Measurements from ENCODE around the gene GNGT2.

The GNGT2 gene

DNA sequence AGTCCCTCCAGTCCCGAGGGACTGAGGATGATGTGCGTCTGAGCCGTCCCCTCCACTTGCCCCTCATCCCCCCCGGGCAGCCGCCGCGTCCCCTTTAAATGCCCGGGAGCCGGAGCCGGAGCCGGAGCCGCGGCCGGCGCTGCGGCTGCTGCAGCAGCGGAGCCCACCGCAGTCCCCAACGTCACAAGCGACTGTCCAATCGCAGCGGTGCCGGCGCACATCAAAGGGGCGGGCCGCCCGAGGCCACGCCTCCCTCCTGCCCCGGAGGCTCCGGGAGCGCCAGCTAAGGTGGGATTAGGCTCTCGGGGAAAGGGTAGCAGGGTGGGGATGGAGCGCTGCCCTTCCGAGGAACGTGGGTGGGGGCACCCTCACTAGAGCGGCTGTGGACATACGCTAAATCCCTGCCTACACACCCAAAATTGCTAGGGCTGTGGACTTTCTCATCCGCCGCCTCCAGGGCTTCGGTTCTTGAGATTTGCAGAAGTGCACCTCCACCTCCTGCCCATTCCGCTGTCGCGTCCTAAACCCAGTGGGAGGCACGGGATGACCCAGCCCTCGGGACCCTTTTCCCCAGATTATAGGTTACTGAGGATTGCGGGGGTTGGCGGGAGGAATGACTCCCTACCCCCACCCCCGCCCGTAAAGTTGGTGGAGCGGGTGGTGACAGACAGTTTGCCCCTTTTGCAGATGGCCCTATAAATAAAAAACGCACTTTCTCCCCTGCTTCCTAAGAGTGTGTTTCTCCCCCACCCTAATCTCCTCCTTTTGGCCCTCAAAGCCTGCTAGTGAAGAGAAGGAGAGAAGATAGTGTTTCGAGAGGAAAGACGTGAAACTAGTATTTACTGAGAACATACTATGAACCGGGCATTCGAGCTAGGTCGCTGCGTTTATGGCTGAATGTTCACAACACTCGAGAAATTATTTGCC, 20.5 kb upstream of the GNGT2 start, which contains the start of gene PHOSPHO1 (continued):
- TF ChIP-seq, protein P1, sequence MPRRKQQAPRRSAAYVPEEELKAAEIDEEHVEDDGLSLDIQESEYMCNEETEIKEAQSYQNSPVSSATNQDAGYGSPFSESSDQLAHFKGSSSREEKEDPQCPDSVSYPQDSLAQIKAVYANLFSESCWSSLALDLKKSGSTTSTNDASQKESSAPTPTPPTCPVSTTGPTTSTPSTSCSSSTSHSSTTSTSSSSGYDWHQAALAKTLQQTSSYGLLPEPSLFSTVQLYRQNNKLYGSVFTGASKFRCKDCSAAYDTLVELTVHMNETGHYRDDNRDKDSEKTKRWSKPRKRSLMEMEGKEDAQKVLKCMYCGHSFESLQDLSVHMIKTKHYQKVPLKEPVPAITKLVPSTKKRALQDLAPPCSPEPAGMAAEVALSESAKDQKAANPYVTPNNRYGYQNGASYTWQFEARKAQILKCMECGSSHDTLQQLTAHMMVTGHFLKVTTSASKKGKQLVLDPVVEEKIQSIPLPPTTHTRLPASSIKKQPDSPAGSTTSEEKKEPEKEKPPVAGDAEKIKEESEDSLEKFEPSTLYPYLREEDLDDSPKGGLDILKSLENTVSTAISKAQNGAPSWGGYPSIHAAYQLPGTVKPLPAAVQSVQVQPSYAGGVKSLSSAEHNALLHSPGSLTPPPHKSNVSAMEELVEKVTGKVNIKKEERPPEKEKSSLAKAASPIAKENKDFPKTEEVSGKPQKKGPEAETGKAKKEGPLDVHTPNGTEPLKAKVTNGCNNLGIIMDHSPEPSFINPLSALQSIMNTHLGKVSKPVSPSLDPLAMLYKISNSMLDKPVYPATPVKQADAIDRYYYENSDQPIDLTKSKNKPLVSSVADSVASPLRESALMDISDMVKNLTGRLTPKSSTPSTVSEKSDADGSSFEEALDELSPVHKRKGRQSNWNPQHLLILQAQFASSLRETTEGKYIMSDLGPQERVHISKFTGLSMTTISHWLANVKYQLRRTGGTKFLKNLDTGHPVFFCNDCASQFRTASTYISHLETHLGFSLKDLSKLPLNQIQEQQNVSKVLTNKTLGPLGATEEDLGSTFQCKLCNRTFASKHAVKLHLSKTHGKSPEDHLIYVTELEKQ (tag by site-specific recombination; IDR thresholded peaks at IDR 0.05; ENCODE audit: borderline replicate concordance): no peak
- TF ChIP-seq, protein P2, sequence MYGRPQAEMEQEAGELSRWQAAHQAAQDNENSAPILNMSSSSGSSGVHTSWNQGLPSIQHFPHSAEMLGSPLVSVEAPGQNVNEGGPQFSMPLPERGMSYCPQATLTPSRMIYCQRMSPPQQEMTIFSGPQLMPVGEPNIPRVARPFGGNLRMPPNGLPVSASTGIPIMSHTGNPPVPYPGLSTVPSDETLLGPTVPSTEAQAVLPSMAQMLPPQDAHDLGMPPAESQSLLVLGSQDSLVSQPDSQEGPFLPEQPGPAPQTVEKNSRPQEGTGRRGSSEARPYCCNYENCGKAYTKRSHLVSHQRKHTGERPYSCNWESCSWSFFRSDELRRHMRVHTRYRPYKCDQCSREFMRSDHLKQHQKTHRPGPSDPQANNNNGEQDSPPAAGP (tag by site-specific recombination; IDR thresholded peaks at IDR 0.05): peak; percentile 11; the same call in 1 of the 2 replicates
- TF ChIP-seq ZBTB1 (tag by site-specific recombination; IDR thresholded peaks at IDR 0.05) (no peak), ZBTB8A (tag by site-specific recombination; IDR thresholded peaks at IDR 0.05) (no peak), HOXC10 (CRISPR knock-in tag; IDR thresholded peaks at IDR 0.05) (no peak), ZFP69B (tag by site-specific recombination; IDR thresholded peaks at IDR 0.05) (0 out of 2 replicates have a peak, but pooled peaks have one; percentile 66), ZEB2 (tag by site-specific recombination; IDR thresholded peaks at IDR 0.05) (0 out of 2 replicates have a peak, but pooled peaks have one; percentile 58), ZNF596 (tag by site-specific recombination; IDR thresholded peaks at IDR 0.05) (no peak), ZNF146 (tag by site-specific recombination; IDR thresholded peaks at IDR 0.05) (no peak), KLF1 (tag by site-specific recombination; IDR thresholded peaks at IDR 0.05) (peak; percentile 89), ZNF585B (tag by site-specific recombination; IDR thresholded peaks at IDR 0.05) (no peak), ZNF501 (tag by site-specific recombination; IDR thresholded peaks at IDR 0.05) (no peak), EGR2 (tag by site-specific recombination; IDR thresholded peaks at IDR 0.05; ENCODE audit: low read depth) (peak; percentile 82), OSR2 (tag by site-specific recombination; IDR thresholded peaks at IDR 0.05) (peak; percentile 85), YY1 (tag by site-specific recombination; IDR thresholded peaks at IDR 0.05) (no peak), SCRT1 (tag by site-specific recombination; IDR thresholded peaks at IDR 0.05; ENCODE audit: borderline replicate concordance) (no peak), ZNF121 (tag by site-specific recombination; IDR thresholded peaks at IDR 0.05) (no peak), ZNF76 (tag by site-specific recombination; IDR thresholded peaks at IDR 0.05; ENCODE audit: borderline replicate concordance, low read depth) (no peak; the same call in 1 of the 2 replicates), OVOL3 (tag by site-specific recombination; IDR thresholded peaks at IDR 0.05) (no peak), ZFP41 (tag by site-specific recombination; IDR thresholded peaks at IDR 0.05; ENCODE audit: borderline replicate concordance) (no peak)
- TF ChIP-seq, protein P3, sequence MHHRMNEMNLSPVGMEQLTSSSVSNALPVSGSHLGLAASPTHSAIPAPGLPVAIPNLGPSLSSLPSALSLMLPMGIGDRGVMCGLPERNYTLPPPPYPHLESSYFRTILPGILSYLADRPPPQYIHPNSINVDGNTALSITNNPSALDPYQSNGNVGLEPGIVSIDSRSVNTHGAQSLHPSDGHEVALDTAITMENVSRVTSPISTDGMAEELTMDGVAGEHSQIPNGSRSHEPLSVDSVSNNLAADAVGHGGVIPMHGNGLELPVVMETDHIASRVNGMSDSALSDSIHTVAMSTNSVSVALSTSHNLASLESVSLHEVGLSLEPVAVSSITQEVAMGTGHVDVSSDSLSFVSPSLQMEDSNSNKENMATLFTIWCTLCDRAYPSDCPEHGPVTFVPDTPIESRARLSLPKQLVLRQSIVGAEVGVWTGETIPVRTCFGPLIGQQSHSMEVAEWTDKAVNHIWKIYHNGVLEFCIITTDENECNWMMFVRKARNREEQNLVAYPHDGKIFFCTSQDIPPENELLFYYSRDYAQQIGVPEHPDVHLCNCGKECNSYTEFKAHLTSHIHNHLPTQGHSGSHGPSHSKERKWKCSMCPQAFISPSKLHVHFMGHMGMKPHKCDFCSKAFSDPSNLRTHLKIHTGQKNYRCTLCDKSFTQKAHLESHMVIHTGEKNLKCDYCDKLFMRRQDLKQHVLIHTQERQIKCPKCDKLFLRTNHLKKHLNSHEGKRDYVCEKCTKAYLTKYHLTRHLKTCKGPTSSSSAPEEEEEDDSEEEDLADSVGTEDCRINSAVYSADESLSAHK (tag by site-specific recombination; IDR thresholded peaks at IDR 0.05): 0 out of 2 replicates have a peak, but pooled peaks have one; percentile 31
- TF ChIP-seq, protein P4, sequence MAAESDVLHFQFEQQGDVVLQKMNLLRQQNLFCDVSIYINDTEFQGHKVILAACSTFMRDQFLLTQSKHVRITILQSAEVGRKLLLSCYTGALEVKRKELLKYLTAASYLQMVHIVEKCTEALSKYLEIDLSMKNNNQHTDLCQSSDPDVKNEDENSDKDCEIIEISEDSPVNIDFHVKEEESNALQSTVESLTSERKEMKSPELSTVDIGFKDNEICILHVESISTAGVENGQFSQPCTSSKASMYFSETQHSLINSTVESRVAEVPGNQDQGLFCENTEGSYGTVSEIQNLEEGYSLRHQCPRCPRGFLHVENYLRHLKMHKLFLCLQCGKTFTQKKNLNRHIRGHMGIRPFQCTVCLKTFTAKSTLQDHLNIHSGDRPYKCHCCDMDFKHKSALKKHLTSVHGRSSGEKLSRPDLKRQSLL (tag by site-specific recombination; IDR thresholded peaks at IDR 0.05): peak; percentile 98
- TF ChIP-seq, protein P5, sequence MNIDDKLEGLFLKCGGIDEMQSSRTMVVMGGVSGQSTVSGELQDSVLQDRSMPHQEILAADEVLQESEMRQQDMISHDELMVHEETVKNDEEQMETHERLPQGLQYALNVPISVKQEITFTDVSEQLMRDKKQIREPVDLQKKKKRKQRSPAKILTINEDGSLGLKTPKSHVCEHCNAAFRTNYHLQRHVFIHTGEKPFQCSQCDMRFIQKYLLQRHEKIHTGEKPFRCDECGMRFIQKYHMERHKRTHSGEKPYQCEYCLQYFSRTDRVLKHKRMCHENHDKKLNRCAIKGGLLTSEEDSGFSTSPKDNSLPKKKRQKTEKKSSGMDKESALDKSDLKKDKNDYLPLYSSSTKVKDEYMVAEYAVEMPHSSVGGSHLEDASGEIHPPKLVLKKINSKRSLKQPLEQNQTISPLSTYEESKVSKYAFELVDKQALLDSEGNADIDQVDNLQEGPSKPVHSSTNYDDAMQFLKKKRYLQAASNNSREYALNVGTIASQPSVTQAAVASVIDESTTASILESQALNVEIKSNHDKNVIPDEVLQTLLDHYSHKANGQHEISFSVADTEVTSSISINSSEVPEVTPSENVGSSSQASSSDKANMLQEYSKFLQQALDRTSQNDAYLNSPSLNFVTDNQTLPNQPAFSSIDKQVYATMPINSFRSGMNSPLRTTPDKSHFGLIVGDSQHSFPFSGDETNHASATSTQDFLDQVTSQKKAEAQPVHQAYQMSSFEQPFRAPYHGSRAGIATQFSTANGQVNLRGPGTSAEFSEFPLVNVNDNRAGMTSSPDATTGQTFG (tag by site-specific recombination; IDR thresholded peaks at IDR 0.05; ENCODE audit: borderline replicate concordance): no peak
- TF ChIP-seq, protein P6, sequence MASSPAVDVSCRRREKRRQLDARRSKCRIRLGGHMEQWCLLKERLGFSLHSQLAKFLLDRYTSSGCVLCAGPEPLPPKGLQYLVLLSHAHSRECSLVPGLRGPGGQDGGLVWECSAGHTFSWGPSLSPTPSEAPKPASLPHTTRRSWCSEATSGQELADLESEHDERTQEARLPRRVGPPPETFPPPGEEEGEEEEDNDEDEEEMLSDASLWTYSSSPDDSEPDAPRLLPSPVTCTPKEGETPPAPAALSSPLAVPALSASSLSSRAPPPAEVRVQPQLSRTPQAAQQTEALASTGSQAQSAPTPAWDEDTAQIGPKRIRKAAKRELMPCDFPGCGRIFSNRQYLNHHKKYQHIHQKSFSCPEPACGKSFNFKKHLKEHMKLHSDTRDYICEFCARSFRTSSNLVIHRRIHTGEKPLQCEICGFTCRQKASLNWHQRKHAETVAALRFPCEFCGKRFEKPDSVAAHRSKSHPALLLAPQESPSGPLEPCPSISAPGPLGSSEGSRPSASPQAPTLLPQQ (tag by site-specific recombination; IDR thresholded peaks at IDR 0.05): no peak
- TF ChIP-seq, protein P7, sequence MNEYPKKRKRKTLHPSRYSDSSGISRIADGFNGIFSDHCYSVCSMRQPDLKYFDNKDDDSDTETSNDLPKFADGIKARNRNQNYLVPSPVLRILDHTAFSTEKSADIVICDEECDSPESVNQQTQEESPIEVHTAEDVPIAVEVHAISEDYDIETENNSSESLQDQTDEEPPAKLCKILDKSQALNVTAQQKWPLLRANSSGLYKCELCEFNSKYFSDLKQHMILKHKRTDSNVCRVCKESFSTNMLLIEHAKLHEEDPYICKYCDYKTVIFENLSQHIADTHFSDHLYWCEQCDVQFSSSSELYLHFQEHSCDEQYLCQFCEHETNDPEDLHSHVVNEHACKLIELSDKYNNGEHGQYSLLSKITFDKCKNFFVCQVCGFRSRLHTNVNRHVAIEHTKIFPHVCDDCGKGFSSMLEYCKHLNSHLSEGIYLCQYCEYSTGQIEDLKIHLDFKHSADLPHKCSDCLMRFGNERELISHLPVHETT (tag by site-specific recombination; IDR thresholded peaks at IDR 0.05): no peak

All from HEK293 (cell line).